Prostate gland (tissue), 2 donors: ENCODE results near the gene BICDL2. TPM values are rescaled to one million over a fixed set of nuclear protein-coding genes. Genes with fewer than 3 reads are reported as not detected.

Experiments used
- DNase-seq: peaks from one replicate; pipeline ENCODE4 v3.0.0-alpha.2; 2019; ENCODE audit warnings: low spot score
- H3K27ac ChIP-seq, 2 donors: fragments of 200-600 bp; sonication (generic); 2 replicates each; pipeline ENCODE4 v1.5.1; 2017 to 2019
- H3K27me3 ChIP-seq: fragments of 200-600 bp; sonication (generic); replicated peaks from 2 replicates; pipeline ENCODE4 v1.5.1; 2019; ENCODE audit not compliant: insufficient read depth
- H3K36me3 ChIP-seq, 2 donors: fragments of 200-600 bp; sonication (generic); 1 replicate in 1 of 2; 2 replicates in 1 of 2; pipeline versions ENCODE4 v1.5.1 to v1.8.1; 2017 to 2019
- H3K4me1 ChIP-seq: fragments of 200-600 bp; sonication (generic); replicated peaks from 2 replicates; pipeline ENCODE4 v1.5.1; 2019
- H3K4me3 ChIP-seq, 2 donors: fragments of 200-600 bp; sonication (generic); 2 replicates each; pipeline ENCODE4 v1.5.1; 2017 to 2019
- H3K9me3 ChIP-seq: fragments of 200-600 bp; sonication (generic); 2 replicates; pipeline ENCODE4 v1.5.1; 2017
- CTCF ChIP-seq, 4 experiments: fragments of 200-600 bp in 2 of 4; fragments of 450-650 bp in 2 of 4; sonication (generic) in 2 of 4; IDR thresholded peaks; 1 replicate in 3 of 4; 2 replicates in 1 of 4; pipeline ENCODE4 v1.5.1; 2016 to 2019; ENCODE audit warnings: antibody characterized with exemption in 4 of 4, mild to moderate bottlenecking in 2 of 4, moderate library complexity in 2 of 4
- POLR2A ChIP-seq: fragments of 450-650 bp; IDR thresholded peaks from one replicate; pipeline ENCODE4 v1.6.1; 2016; ENCODE audit warnings: antibody characterized with exemption, mild to moderate bottlenecking
- POLR2AphosphoS5 ChIP-seq: sonication (generic); formaldehyde crosslinking; IDR thresholded peaks from one replicate; pipeline ENCODE4 v1.6.1; 2017; ENCODE audit warnings: antibody characterized with exemption
- WGBS: methylation state at CpG from one replicate; pipeline ENCODE4 v1.1.5; 2018; 5-methylcytosine and 5-hydroxymethylcytosine counted together
- intact Hi-C: fragments of 100-400 bp; cut with DNase I; formaldehyde crosslinking; loops from one replicate; pipeline ENCODE4 v1.14.2; 2022
- total RNA-seq, 2 donors: library from RNA; depleted of rRNA; stranded (reverse); fragments of >200 nt; gene quantifications; one replicate each; pipeline ENCODE4 v1.1.0, GENCODE V29; 2016

BICDL2 gene
- total RNA-seq, 2 donors from 2014 or later, result 54.6 to 59.6 TPM

DNA sequence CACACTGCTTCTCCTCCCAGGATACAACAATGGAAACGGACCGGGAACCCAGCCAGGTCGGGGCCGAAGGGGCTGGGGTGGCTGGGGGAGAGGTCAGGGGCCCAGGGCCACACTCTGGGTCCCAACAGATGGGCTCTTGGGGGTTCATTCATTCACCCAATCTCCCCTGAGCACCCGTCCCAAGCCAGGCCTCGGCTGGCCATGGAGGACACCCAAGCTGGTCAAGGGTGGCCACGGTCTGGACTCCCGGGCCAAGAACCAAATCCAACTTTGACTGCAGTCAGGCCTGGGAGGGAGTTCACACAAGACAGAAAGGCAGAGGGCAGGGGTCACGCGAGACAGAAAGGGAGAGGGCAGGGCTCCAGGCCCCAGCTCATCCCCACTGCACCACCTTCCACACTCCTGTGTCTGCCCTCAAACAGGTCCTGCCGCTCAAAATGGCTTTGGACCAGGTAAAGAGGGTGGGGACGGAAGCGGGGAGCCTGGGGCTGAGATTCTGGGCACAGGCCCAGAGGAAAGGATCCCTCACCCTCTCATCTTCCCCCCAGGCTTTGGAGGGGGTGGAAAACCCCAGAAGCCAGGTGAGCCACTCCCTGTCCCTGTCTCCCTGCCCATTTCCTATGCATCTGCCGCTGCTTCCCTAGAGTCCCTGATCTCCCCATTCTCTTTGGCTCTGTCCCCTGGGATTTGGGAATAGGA is 44.2 kb downstream of the BICDL2 start:
- Histone ChIP-seq H3K9me3 (no peaks in the 10 kb centered on the region), H3K27me3 (no peaks in the 10 kb centered on the region), H3K36me3 (no peaks in the 10 kb centered on the region), H3K4me1 (no peaks in the 10 kb centered on the region), H3K4me3 (no peak overlapping the region), H3K27ac (no peak overlapping the region)
- WGBS, result 60% methylated on average over 14 of the region's 14 CpGs
- TF ChIP-seq POLR2AphosphoS5 (peak; percentile 21), POLR2A (no peak)
- peak; percentile 56 for DNase-seq
- intact Hi-C loops, result no loop called here

GRCh38 chr16:2991566-2992261 is 45.0 kb downstream of the BICDL2 start:
- TF ChIP-seq CTCF (IDR thresholded peaks at IDR 0.05), result no peak
- TF ChIP-seq POLR2AphosphoS5, result no peak
- no peak for TF ChIP-seq POLR2A
- no peaks in the 10 kb centered on the region for H3K36me3 ChIP-seq
- H3K9me3 ChIP-seq, result no peaks in the 10 kb centered on the region
- no peak for DNase-seq
- no peak overlapping the region for H3K4me3 ChIP-seq
- H3K4me1 ChIP-seq, result no peaks in the 10 kb centered on the region
- WGBS, result 83% methylated on average over 12 of the region's 12 CpGs
- H3K27me3 ChIP-seq, result no peaks in the 10 kb centered on the region
- intact Hi-C loops, result no loop called here
- H3K27ac ChIP-seq, result no peak overlapping the region

- H3K4me3 ChIP-seq, result no peak overlapping the region
- DNase-seq, result no peak
- 69% methylated on average over 10 of the region's 10 CpGs for WGBS
- intact Hi-C loops, result no loop called here
- H3K9me3 ChIP-seq, result no peaks in the 10 kb centered on the region
- H3K36me3 ChIP-seq, result no peaks in the 10 kb centered on the region
- no peaks in the 10 kb centered on the region for H3K27me3 ChIP-seq
- no peaks in the 10 kb centered on the region for H3K4me1 ChIP-seq
- H3K27ac ChIP-seq, result no peak overlapping the region
- TF ChIP-seq POLR2AphosphoS5, result no peak
- no peak for TF ChIP-seq CTCF (IDR thresholded peaks at IDR 0.05)
- TF ChIP-seq POLR2A, result no peak
Measured at GRCh38 chr16:2990891-2991290, 45.9 kb downstream of the BICDL2 start.

GRCh38 chr16:2988590-2989099 is 48.1 kb downstream of the BICDL2 start:
- H3K36me3 ChIP-seq, result no peaks in the 10 kb centered on the region
- no peaks in the 10 kb centered on the region for H3K9me3 ChIP-seq
- no peaks in the 10 kb centered on the region for H3K4me1 ChIP-seq
- no peak overlapping the region for H3K27ac ChIP-seq
- intact Hi-C loops, result no loop called here
- WGBS, result 41% methylated on average over 8 of the region's 8 CpGs
- H3K27me3 ChIP-seq, result no peaks in the 10 kb centered on the region
- no peak overlapping the region for H3K4me3 ChIP-seq
- DNase-seq, result no peak
- TF ChIP-seq POLR2AphosphoS5, result no peak
- no peak for TF ChIP-seq CTCF (IDR thresholded peaks at IDR 0.05)
- no peak for TF ChIP-seq POLR2A

DNA sequence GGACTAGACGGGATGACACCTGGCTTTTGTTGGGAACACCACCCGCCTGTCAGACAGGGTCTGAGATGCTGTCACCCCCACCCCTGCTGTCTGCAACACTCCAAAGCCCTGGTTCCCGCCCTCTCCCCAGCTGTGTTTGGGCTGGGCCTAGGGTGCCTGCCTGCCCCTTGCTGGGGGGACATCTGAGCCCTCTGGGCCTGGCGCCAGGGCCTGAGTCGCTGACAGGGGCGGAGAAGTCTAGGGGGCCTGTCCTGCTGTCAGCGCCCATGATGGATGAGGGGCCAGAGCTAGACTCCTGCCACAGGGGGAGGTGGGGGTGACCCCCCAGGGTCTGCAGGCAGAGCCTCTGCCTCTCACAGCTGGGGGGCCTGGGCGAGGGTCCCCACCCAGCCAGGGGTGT is 48.9 kb downstream of the BICDL2 start:
- intact Hi-C loops, result no loop called here
- no peaks in the 10 kb centered on the region for H3K27me3 ChIP-seq
- DNase-seq, result no peak
- H3K9me3 ChIP-seq, result no peaks in the 10 kb centered on the region
- TF ChIP-seq CTCF (IDR thresholded peaks at IDR 0.05), result no peak
- no peak for TF ChIP-seq POLR2A
- TF ChIP-seq POLR2AphosphoS5, result no peak
- H3K4me1 ChIP-seq, result no peaks in the 10 kb centered on the region
- no peak overlapping the region for H3K4me3 ChIP-seq
- no peak overlapping the region for H3K27ac ChIP-seq
- WGBS, result 34% methylated on average over 8 of the region's 8 CpGs
- H3K36me3 ChIP-seq, result no peaks in the 10 kb centered on the region
